Mesothelial cell of epicardium (in vitro differentiated cells): ENCODE data around the gene CLEC16A. TPM values are rescaled to one million over a fixed set of nuclear protein-coding genes. Genes with fewer than 3 reads are reported as not detected.

Experiments used
- DNase-seq, 2 experiments: peaks; one replicate each; pipeline ENCODE4 v3.0.0; 2021; ENCODE audit warnings: low spot score in 2 of 2; ENCODE audit not compliant: unreplicated experiment in 2 of 2
- H3K27ac Mint-ChIP-seq: 2 replicates; pipeline ENCODE4 v1.8.0; 2021; ENCODE audit warnings: mixed read lengths
- H3K27me3 Mint-ChIP-seq: 2 replicates; pipeline ENCODE4 v1.8.0; 2021; ENCODE audit warnings: low read depth, mixed read lengths
- H3K36me3 Mint-ChIP-seq: 2 replicates; pipeline ENCODE4 v1.8.0; 2021; ENCODE audit warnings: mixed read lengths
- H3K4me1 Mint-ChIP-seq: 2 replicates; pipeline ENCODE4 v1.8.0; 2021; ENCODE audit warnings: mixed read lengths
- H3K4me3 Mint-ChIP-seq: 2 replicates; pipeline ENCODE4 v1.8.0; 2021; ENCODE audit warnings: mild to moderate bottlenecking, moderate library complexity, mixed read lengths
- H3K9me3 Mint-ChIP-seq: 2 replicates; pipeline ENCODE4 v1.8.0; 2021; ENCODE audit warnings: mixed read lengths
- CTCF ChIP-seq: fragments of 200-600 bp; sonication (generic); IDR thresholded peaks from one replicate; pipeline ENCODE4 v1.5.0; 2021; ENCODE audit warnings: antibody characterized with exemption; ENCODE audit not compliant: unreplicated experiment
- total RNA-seq: library from RNA; stranded (reverse); gene quantifications from 3 replicates; pipeline ENCODE4 v1.2.1, GENCODE V29; 2021

Gene CLEC16A
- total RNA-seq, 1 donor from 2014 or later = 43.3 TPM

GRCh38 chr16:11095935-11096334, 151.6 kb downstream of the CLEC16A start:
- H3K27ac Mint-ChIP-seq = no peak overlapping the region
- TF ChIP-seq CTCF = no peak
- DNase-seq = no peak

GRCh38 chr16:11097094-11097786, 152.9 kb downstream of the CLEC16A start:
- DNase-seq = no peak
- H3K36me3 Mint-ChIP-seq = peaks cover 4% of the 10 kb centered on the region
- no peaks in the 10 kb centered on the region for H3K9me3 Mint-ChIP-seq
- no peaks in the 10 kb centered on the region for H3K27me3 Mint-ChIP-seq
- H3K4me3 Mint-ChIP-seq = no peak overlapping the region
- no peak for TF ChIP-seq CTCF
- H3K4me1 Mint-ChIP-seq = peaks cover 43% of the 10 kb centered on the region
- H3K27ac Mint-ChIP-seq = no peak overlapping the region

More at GRCh38 chr16:11095935-11096334, 151.6 kb downstream of the CLEC16A start:
- H3K9me3 Mint-ChIP-seq = no peaks in the 10 kb centered on the region
- H3K36me3 Mint-ChIP-seq = peaks cover 6% of the 10 kb centered on the region
- peaks cover 41% of the 10 kb centered on the region for H3K4me1 Mint-ChIP-seq
- H3K27me3 Mint-ChIP-seq = no peaks in the 10 kb centered on the region
- H3K4me3 Mint-ChIP-seq = no peak overlapping the region

- no peak overlapping the region for H3K4me3 Mint-ChIP-seq
- no peaks in the 10 kb centered on the region for H3K9me3 Mint-ChIP-seq
- no peak for DNase-seq
- peaks cover under 1% of the 10 kb centered on the region for H3K36me3 Mint-ChIP-seq
- no peak for TF ChIP-seq CTCF
- H3K27me3 Mint-ChIP-seq = no peaks in the 10 kb centered on the region
- no peak overlapping the region for H3K27ac Mint-ChIP-seq
- peaks cover 48% of the 10 kb centered on the region for H3K4me1 Mint-ChIP-seq
Observed at GRCh38 chr16:11097787-11098167, 153.4 kb downstream of the CLEC16A start.

- Mint-ChIP-seq H3K36me3 (no peaks in the 10 kb centered on the region), H3K4me3 (no peak overlapping the region), H3K9me3 (no peaks in the 10 kb centered on the region), H3K27ac (no peak overlapping the region), H3K27me3 (no peaks in the 10 kb centered on the region), H3K4me1 (peaks cover 42% of the 10 kb centered on the region)
- DNase-seq = no peak
- TF ChIP-seq CTCF = no peak
Observed at GRCh38 chr16:11098601-11099390, 154.4 kb downstream of the CLEC16A start.

- no peak for DNase-seq
- TF ChIP-seq CTCF = no peak
- peak overlapping the region; percentile 70 for H3K27ac Mint-ChIP-seq
- peaks cover 35% of the 10 kb centered on the region for H3K4me1 Mint-ChIP-seq
- no peaks in the 10 kb centered on the region for H3K36me3 Mint-ChIP-seq
- H3K27me3 Mint-ChIP-seq = no peaks in the 10 kb centered on the region
- no peak overlapping the region for H3K4me3 Mint-ChIP-seq
- no peaks in the 10 kb centered on the region for H3K9me3 Mint-ChIP-seq
Observed at GRCh38 chr16:11099672-11100205, 155.4 kb downstream of the CLEC16A start.
